Mesothelial cell of epicardium (in vitro differentiated cells): Measurements from ENCODE around the gene NR3C2. TPM values are rescaled to one million over a fixed set of nuclear protein-coding genes. Genes with fewer than 3 reads are reported as not detected.

Experiments used
- DNase-seq, 2 experiments: peaks; one replicate each; pipeline ENCODE4 v3.0.0; 2021; ENCODE audit warnings: low spot score in 2 of 2; ENCODE audit not compliant: unreplicated experiment in 2 of 2
- H3K27ac Mint-ChIP-seq: 2 replicates; pipeline ENCODE4 v1.8.0; 2021; ENCODE audit warnings: mixed read lengths
- H3K27me3 Mint-ChIP-seq: 2 replicates; pipeline ENCODE4 v1.8.0; 2021; ENCODE audit warnings: low read depth, mixed read lengths
- H3K36me3 Mint-ChIP-seq: 2 replicates; pipeline ENCODE4 v1.8.0; 2021; ENCODE audit warnings: mixed read lengths
- H3K4me1 Mint-ChIP-seq: 2 replicates; pipeline ENCODE4 v1.8.0; 2021; ENCODE audit warnings: mixed read lengths
- H3K4me3 Mint-ChIP-seq: 2 replicates; pipeline ENCODE4 v1.8.0; 2021; ENCODE audit warnings: mild to moderate bottlenecking, moderate library complexity, mixed read lengths
- H3K9me3 Mint-ChIP-seq: 2 replicates; pipeline ENCODE4 v1.8.0; 2021; ENCODE audit warnings: mixed read lengths
- CTCF ChIP-seq: fragments of 200-600 bp; sonication (generic); IDR thresholded peaks from one replicate; pipeline ENCODE4 v1.5.0; 2021; ENCODE audit warnings: antibody characterized with exemption; ENCODE audit not compliant: unreplicated experiment
- total RNA-seq: library from RNA; stranded (reverse); gene quantifications from 3 replicates; pipeline ENCODE4 v1.2.1, GENCODE V29; 2021

Gene NR3C2
- total RNA-seq, 1 donor from 2014 or later, result 5.2 TPM

- H3K27me3 Mint-ChIP-seq, result peaks cover 4% of the 10 kb centered on the region
- no peaks in the 10 kb centered on the region for H3K9me3 Mint-ChIP-seq
- H3K4me3 Mint-ChIP-seq, result no peak overlapping the region
- peaks cover 22% of the 10 kb centered on the region for H3K4me1 Mint-ChIP-seq
- H3K36me3 Mint-ChIP-seq, result no peaks in the 10 kb centered on the region
- H3K27ac Mint-ChIP-seq, result no peak overlapping the region
- no peak for TF ChIP-seq CTCF
- DNase-seq, result no peak
Measured at GRCh38 chr4:148273501-148273986, 168.7 kb downstream of the NR3C2 start.

- H3K4me3 Mint-ChIP-seq, result no peak overlapping the region
- H3K9me3 Mint-ChIP-seq, result no peaks in the 10 kb centered on the region
- no peak overlapping the region for H3K27ac Mint-ChIP-seq
- H3K4me1 Mint-ChIP-seq, result peaks cover 22% of the 10 kb centered on the region
- DNase-seq, result no peak
- no peak for TF ChIP-seq CTCF
- H3K27me3 Mint-ChIP-seq, result no peaks in the 10 kb centered on the region
- no peaks in the 10 kb centered on the region for H3K36me3 Mint-ChIP-seq
Measured at GRCh38 chr4:148271166-148271565, 171.0 kb downstream of the NR3C2 start.

- Mint-ChIP-seq H3K27ac (peak overlapping the region; percentile 47), H3K9me3 (no peaks in the 10 kb centered on the region), H3K4me3 (no peak overlapping the region), H3K27me3 (no peaks in the 10 kb centered on the region), H3K36me3 (no peaks in the 10 kb centered on the region), H3K4me1 (peaks cover 22% of the 10 kb centered on the region)
- no peak for DNase-seq
- no peak for TF ChIP-seq CTCF
Measured at GRCh38 chr4:148270630-148271029, 171.6 kb downstream of the NR3C2 start.

GRCh38 chr4:148268835-148269234 is 173.4 kb downstream of the NR3C2 start:
- Mint-ChIP-seq H3K4me1 (peaks cover 21% of the 10 kb centered on the region), H3K9me3 (peaks cover 1% of the 10 kb centered on the region), H3K4me3 (no peak overlapping the region), H3K36me3 (no peaks in the 10 kb centered on the region), H3K27me3 (no peaks in the 10 kb centered on the region), H3K27ac (no peak overlapping the region)
- no peak for DNase-seq
- no peak for TF ChIP-seq CTCF

GRCh38 chr4:148266921-148267320 is 175.3 kb downstream of the NR3C2 start:
- no peak for TF ChIP-seq CTCF
- Mint-ChIP-seq H3K4me3 (no peak overlapping the region), H3K27me3 (no peaks in the 10 kb centered on the region), H3K4me1 (peaks cover 21% of the 10 kb centered on the region), H3K36me3 (no peaks in the 10 kb centered on the region), H3K27ac (no peak overlapping the region), H3K9me3 (peaks cover 7% of the 10 kb centered on the region)
- DNase-seq, result no peak

GRCh38 chr4:148266240-148266639 is 176.0 kb downstream of the NR3C2 start:
- H3K4me3 Mint-ChIP-seq, result no peak overlapping the region
- peaks cover 28% of the 10 kb centered on the region for H3K4me1 Mint-ChIP-seq
- no peaks in the 10 kb centered on the region for H3K27me3 Mint-ChIP-seq
- H3K27ac Mint-ChIP-seq, result no peak overlapping the region
- H3K36me3 Mint-ChIP-seq, result no peaks in the 10 kb centered on the region
- H3K9me3 Mint-ChIP-seq, result peaks cover 7% of the 10 kb centered on the region
- no peak for DNase-seq
- TF ChIP-seq CTCF, result no peak
